Testis (tissue), 2 donors: ENCODE results near the gene MLNR.

Experiments used
- POLR2A ChIP-seq: fragments of 450-650 bp; IDR thresholded peaks from one replicate; pipeline ENCODE4 v1.6.1; 2017; ENCODE audit warnings: antibody characterized with exemption, mild to moderate bottlenecking, moderate library complexity
- TF ChIP-seq, protein P1 (sequence below), 3 experiments: fragments of 450-650 bp in 2 of 3; fragments of 200-600 bp in 1 of 3; sonication (generic) in 1 of 3; IDR thresholded peaks; one replicate each; pipeline ENCODE4 v1.5.1; 2016 to 2019; ENCODE audit warnings: antibody characterized with exemption in 3 of 3, mild to moderate bottlenecking in 2 of 3, moderate library complexity in 1 of 3

DNA sequence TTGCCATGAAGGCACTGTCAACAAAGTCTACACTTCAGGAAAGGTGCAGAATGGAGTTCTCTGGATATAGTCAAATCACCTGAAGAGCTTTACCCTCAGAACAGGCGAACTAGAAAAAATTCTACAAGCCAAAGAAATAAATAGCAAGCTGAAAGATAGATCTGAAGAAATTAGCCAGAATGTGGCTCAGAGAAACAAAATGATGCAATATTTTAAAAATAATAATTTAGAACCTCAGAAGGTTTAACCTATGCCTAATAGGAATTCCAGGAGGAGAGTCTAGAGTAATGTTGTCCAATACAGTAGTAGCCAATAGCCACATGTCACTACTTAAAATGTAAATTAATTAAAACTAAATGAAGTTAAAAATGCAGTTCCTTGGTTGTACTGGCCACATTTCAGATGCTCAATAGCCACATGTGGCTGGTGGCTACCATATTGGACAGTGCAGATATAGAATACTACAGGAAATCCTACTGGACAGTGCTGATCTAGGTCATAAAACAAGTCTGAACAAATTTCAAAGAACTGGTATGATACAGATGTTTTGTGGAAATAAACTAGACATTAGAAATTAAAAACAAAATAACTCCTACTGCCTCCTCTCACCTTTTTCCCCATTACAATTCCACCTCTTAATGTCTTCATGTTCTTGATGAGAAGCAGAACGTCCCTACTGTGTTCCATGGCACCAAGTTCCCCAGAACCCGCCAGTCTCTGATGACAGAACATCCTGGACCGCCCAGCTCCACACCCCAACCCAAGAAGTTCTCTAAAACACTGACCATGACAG, 26.9 kb downstream of the MLNR start:
- no peak for TF ChIP-seq POLR2A
- TF ChIP-seq, protein P1, sequence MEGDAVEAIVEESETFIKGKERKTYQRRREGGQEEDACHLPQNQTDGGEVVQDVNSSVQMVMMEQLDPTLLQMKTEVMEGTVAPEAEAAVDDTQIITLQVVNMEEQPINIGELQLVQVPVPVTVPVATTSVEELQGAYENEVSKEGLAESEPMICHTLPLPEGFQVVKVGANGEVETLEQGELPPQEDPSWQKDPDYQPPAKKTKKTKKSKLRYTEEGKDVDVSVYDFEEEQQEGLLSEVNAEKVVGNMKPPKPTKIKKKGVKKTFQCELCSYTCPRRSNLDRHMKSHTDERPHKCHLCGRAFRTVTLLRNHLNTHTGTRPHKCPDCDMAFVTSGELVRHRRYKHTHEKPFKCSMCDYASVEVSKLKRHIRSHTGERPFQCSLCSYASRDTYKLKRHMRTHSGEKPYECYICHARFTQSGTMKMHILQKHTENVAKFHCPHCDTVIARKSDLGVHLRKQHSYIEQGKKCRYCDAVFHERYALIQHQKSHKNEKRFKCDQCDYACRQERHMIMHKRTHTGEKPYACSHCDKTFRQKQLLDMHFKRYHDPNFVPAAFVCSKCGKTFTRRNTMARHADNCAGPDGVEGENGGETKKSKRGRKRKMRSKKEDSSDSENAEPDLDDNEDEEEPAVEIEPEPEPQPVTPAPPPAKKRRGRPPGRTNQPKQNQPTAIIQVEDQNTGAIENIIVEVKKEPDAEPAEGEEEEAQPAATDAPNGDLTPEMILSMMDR (IDR thresholded peaks at IDR 0.05): no peak
